Stimulated activated CD8-positive, alpha-beta memory T cell treated with anti-CD3 and anti-CD28 coated beads, Interleukin-7, amount 100 ng/mL, for 4 hours (primary cell): ENCODE data around the gene ERRFI1.

Experiments used
- DNase-seq, 2 donors: peaks; one replicate each; pipeline ENCODE4 v3.0.0-alpha.2; 2020; ENCODE audit warnings: low read depth in 2 of 2

Gene ERRFI1

GRCh38 chr1:8018492-8019228, 7.4 kb downstream of the ERRFI1 start:
- no peak for DNase-seq

- DNase-seq: no peak
Observed at GRCh38 chr1:8017495-8018197, 8.5 kb downstream of the ERRFI1 start.

GRCh38 chr1:8016895-8017241, 9.2 kb downstream of the ERRFI1 start:
- no peak for DNase-seq

- DNase-seq: no peak
Observed at GRCh38 chr1:8016210-8016894, 9.8 kb downstream of the ERRFI1 start.

DNA sequence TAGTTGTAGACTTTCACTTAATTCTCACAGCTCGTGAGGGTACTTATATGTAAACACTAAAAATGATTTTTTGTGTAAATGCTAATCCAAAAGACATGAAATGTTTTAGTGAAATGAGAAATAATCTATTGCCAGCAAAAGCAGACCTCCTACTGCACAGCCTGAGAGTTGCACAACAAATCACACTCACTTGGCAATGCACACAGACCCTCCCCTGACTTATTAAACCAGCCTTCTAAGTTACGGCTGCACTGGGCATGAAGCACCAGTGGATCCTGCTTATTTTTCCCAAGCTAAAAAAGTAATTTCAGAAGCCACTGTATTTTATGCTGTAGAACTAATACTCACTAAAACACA, 10.3 kb downstream of the ERRFI1 start:
- DNase-seq: no peak

GRCh38 chr1:8015036-8015808, 10.9 kb downstream of the ERRFI1 start:
- DNase-seq: no peak

- no peak for DNase-seq
Observed at GRCh38 chr1:8014381-8014988, 11.6 kb downstream of the ERRFI1 start.

GRCh38 chr1:8013800-8014199, 12.3 kb downstream of the ERRFI1 start:
- no peak for DNase-seq

DNA sequence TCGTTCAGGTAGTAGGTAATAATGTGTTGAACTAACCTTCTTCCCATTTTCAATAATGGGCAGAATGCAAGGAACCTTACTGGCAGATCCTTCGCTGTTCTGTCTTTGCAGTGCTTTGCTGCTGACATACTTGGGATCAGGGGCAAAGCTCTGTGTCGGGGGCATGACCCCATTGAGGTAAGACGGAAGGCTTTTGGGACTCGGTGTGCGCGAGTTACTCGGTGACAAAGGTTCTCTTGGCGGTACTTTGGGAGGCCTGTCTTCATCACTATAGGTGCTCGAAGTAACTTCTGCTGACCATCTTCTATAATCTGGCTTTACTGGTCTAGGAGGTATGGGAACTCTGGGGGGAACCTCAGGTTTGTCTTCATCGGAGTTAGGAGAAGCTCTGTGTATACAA, 12.7 kb downstream of the ERRFI1 start:
- DNase-seq: no peak

GRCh38 chr1:8012955-8013354, 13.2 kb downstream of the ERRFI1 start:
- DNase-seq: no peak

DNA sequence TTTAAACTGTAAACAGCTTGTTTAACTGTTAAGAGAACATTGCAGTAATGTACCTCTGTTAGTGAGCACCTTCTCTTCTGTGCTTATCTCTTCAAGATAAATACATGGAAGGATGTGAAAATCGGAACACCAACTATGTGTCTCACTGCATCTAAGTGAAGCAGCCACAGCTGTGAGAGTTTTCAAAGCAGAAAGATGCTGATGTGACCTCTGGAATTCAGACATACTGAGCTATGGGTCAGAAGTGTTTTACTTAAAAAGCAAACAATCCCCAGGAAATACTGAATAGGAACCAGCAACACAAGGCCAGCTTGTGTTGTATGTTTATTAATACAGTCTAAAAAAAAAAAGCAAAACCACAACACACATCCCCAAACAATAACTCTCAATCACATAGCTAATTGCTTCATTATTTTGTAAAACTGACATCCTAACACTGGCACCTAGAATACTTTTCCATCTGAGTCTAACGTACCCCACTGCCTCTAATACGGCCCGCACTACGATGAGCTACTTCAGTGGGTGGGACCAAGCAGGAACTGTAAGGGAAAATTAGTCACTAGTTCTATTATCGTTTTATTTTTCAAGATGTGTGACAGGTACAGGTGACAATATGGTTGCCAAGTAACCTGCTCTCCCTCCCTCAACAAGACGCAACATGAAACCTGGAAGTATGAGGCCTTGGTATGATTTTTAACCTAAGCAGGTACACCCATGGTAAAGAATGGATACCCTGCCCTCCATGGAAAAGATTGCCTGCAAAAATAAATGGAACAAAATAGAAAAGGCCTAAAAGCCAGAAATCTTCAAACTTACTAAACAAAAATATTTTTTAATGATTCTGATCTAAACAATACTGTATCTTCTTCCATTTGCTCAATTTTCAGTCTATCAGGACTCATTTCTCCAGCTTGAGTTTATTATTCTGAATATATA, 13.9 kb downstream of the ERRFI1 start:
- no peak for DNase-seq

- DNase-seq: no peak
Observed at GRCh38 chr1:8011016-8011415, 15.1 kb downstream of the ERRFI1 start.

- DNase-seq: no peak
Observed at GRCh38 chr1:8010080-8010664, 15.9 kb downstream of the ERRFI1 start.

DNA sequence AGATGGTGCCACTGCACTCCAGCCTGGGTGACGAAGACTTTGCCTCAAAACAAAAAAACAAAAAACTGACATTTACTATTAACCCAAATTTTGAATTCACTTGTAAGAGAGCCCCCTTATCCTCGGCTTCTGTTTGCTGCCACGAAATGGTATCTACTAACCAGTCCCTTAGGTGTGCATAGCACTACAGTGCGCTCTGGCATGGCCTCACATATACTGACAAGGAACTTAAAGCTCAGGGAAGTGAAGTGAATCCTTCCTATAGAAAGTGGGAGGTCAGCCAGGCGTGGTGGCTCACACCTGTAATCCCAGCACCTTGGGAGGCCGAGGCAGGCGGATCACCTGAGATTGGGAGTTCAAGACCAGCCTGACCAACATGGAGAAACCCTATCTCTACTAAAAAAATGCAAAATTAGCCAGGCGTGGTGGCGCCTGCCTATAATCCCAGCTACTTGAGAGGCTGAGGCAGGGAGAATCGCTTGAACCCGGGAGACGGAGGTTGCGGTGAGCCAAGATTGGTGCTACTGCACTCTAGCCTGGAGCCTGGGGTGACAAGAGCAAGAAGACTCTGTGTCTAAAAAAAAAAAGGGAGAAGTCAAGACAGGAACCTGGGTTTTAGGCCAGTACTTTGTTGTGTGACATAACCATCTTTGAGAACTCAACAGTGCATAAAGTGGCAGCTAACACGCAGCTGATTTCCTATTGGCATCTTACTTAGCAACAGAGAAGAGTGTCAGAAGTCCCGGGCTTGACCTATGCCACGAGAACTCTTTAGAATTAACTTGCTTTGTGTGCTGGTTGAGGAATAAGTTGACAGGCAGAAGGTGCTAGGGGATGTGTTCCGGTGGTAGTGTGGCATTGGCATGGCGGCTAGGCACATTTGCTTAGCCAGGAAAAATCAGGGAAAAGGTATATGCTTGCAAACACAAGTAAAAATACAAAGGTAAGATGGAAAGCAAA, 16.8 kb downstream of the ERRFI1 start:
- no peak for DNase-seq

DNA sequence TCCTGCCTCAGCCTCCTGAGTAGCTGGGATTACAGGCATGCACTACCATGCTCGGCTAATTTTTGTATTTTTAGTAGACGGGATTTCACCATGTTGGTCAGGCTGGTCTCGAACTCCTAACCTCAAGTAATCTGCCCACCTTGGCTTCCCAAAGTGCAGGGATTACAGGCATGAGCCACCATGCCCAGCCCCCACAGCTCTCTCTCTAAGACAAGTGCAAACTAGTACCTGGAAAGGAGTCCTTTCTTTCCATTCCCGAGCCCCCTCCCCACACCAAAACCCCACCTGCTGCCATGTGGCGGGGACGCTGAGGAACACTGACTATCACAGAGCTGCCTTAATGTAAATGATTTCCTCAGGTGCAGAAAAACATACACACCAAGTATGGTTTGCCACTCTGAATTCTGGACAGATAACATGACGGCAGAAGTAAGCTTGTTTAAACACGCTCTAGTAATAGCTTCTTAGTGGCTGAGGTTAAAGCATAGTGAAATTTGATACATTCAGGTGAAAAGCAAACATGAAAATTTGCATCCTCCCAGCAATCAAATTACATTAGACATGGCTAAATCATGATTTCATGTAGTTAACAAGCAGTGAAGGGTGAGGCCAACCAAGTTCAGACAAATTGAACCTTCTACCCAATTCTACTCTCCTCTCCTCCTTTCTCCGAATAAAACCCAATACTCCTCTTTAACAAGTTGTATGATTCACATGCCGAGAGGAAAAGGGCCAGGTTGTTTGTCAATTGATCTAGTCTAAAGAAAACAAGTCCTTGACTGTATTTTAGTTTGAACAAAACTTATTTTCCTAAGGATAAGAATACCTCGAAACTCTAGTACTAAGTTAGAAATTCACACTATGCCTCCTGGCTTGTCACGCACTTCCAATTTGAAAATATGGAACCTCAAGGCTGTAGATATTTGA, 19.8 kb downstream of the ERRFI1 start:
- no peak for DNase-seq

GRCh38 chr1:8004803-8005573, 21.1 kb downstream of the ERRFI1 start:
- DNase-seq: no peak

GRCh38 chr1:8004113-8004802, 21.9 kb downstream of the ERRFI1 start:
- DNase-seq: no peak
